Posterior vena cava (tissue), 2 donors: ENCODE measurements around the gene PPP1R7. TPM values are rescaled to one million over a fixed set of nuclear protein-coding genes. Genes with fewer than 3 reads are reported as not detected.

Source experiments
- DNase-seq: peaks from one replicate; pipeline ENCODE4 v3.0.0-alpha.2; 2020; ENCODE audit warnings: low spot score
- intact Hi-C, 2 donors: fragments of 100-400 bp; cut with DNase I; formaldehyde crosslinking; loops; one replicate each; pipeline versions ENCODE4 v1.14.1 to v1.14.2; 2022 to 2023
- total RNA-seq, 2 donors: library from RNA; stranded (reverse); fragmentation: NEBNext Ultra II Directional; extraction: Animal tissue kit (Norgen Biotek cat#: 25700); gene quantifications; one replicate each; pipeline ENCODE4 v1.2.1, GENCODE V29; 2021
- donor health status: DM: yes; HTN: yes; CAD: no.
- donor health status: DM: yes; HTN: yes; CAD: no.

The PPP1R7 gene
- total RNA-seq, 2 donors from 2014 or later = 49.3 to 53.0 TPM

- intact Hi-C loops = no loop called here
- peak; percentile 60 for DNase-seq
Measured at GRCh38 chr2:241154915-241155314, 4.6 kb downstream of the PPP1R7 start.

- DNase-seq = peak; percentile 9
Measured at GRCh38 chr2:241155936-241156335, 5.7 kb downstream of the PPP1R7 start.

DNA sequence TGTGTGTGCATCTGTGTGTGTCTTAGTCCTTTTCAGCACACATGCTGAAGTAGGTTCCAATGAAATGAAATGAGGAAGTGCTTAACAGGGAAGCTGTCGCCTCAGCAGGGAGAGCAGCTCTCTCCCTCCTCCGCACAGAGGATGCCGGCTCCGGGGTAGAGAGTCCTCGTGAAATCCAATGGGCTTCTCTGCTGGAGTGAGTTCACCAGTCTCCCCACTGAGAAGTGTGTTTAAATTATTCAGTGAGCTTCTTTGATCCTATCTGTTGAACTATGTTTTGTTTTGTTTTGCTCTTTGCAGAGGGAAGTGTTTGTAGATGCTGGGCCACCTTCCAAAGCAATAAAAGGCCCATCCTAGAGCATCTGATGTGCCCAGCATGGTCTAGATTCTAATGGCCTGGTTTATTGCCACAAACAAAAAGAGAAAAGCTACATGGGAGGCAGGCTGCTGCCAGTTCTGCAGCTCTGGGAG is 6.7 kb downstream of the PPP1R7 start:
- intact Hi-C loops = no loop called here
- peak; percentile 43 for DNase-seq

More at GRCh38 chr2:241155936-241156335, 5.7 kb downstream of the PPP1R7 start:
- intact Hi-C loops = no loop called here

- intact Hi-C loops = no loop called here
- peak; percentile 55 for DNase-seq
Measured at GRCh38 chr2:241157841-241158545, 7.7 kb downstream of the PPP1R7 start.

GRCh38 chr2:241158546-241158900 is 8.3 kb downstream of the PPP1R7 start:
- peak; percentile 59 for DNase-seq
- intact Hi-C loops = no loop called here

- intact Hi-C loops = no loop called here
Measured at GRCh38 chr2:241159116-241159515, 8.8 kb downstream of the PPP1R7 start.

GRCh38 chr2:241160318-241160717 is 10.1 kb downstream of the PPP1R7 start:
- DNase-seq = peak; percentile 20
- intact Hi-C loops = no loop called here

More at GRCh38 chr2:241159116-241159515, 8.8 kb downstream of the PPP1R7 start:
- DNase-seq = peak; percentile 22

- intact Hi-C loops = no loop called here
Measured at GRCh38 chr2:241161646-241162281, 11.5 kb downstream of the PPP1R7 start.

DNA sequence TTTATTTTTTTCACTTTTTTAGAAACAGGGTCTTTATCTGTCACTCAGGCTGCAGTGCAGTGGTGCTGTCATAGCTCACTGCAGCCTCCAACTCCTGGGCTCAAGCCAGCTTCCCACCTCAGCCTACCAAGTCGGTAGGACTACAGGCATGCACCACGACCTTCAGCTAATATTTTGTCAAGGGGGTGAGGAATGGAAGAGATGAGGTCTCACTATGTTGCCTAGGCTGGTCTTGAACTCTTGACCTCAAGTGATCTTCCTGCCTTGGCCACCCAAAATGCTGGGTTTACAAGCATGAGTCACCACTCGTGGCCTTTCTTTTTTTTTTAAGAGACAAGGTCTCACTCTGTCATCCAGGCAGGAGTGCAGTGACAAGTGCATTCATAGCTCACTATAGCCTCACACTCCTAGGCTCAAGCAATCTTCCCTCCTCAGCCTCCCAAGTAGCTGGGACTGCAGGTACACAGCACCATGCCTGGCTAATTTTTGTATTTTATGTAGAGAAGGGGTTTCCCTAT is 13.4 kb downstream of the PPP1R7 start:
- peak; percentile 51 for DNase-seq
- intact Hi-C loops = no loop called here

More at GRCh38 chr2:241161646-241162281, 11.5 kb downstream of the PPP1R7 start:
- peak; percentile 94 for DNase-seq

- intact Hi-C loops = no loop called here
- DNase-seq = peak; percentile 54
Measured at GRCh38 chr2:241168366-241168765, 18.1 kb downstream of the PPP1R7 start.

- DNase-seq = no peak
- intact Hi-C loops = no loop called here
Measured at GRCh38 chr2:241173557-241173956, 23.3 kb downstream of the PPP1R7 start.

DNA sequence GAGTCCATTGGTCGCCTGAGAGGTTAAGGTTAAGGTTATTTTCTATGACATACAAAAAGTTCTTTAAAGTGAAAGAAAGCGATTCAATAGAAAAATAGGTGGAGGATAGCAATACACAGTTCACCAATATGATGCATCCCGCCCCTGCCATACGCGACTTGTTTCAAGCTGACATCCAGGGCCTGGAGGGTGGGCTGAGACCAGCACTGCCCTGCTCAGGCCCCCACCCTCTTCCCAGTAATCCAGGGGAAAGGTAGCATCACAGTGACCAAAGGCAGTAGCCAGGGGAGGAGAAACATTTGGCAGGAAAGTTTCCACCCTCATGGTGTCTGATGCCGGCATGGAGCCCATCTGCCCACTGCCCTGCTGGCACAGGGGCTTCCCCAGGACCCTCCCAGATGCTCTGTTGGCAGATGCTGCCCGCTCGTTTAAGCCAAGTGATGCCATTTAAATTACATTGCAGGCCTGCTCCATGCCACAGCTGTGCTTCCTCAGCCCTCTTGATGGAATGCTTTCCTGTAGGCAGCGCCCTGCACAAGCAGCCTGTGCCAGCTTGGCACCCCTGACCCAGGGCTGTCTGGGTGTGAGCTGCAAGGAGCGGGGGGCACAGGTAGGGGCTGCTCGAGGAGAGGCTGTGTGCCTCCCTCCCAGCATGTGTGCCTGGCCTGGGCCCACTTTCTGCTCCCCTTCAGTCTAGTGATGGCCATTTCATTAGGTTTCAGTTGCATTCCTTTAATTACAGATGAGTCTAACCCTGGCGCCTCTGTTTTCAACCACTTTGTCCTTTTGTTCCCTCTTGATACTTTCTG is 27.5 kb downstream of the PPP1R7 start:
- intact Hi-C loops = no loop called here

DNA sequence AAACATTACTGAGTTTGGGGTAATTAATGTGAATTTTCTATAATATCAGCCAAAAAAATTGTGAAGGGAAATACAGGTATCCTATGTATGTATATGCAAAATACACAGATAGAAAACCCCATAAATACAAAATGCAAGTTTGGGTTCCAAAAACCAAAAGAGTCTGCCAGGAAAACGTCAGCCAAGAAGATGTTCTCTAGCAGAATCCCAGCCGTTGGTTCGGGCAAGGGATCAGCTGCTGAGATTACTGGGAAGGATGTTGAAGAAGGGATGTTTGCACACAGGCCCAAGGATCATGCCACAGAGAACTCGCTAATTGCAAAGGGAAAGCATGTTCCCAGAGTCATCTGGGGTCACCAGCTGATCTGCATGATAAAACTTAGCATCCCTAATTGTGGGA is 28.7 kb downstream of the PPP1R7 start:
- intact Hi-C loops = no loop called here

More for the DNA sequence above, 27.5 kb downstream of the PPP1R7 start:
- DNase-seq = peak; percentile 41

GRCh38 chr2:241179899-241180298 is 29.6 kb downstream of the PPP1R7 start:
- intact Hi-C loops = no loop called here
- no peak for DNase-seq

More for the DNA sequence above, 28.7 kb downstream of the PPP1R7 start:
- DNase-seq = peak; percentile 41

- peak; percentile 13 for DNase-seq
- intact Hi-C loops = no loop called here
Measured at GRCh38 chr2:241180495-241180894, 30.2 kb downstream of the PPP1R7 start.

DNA sequence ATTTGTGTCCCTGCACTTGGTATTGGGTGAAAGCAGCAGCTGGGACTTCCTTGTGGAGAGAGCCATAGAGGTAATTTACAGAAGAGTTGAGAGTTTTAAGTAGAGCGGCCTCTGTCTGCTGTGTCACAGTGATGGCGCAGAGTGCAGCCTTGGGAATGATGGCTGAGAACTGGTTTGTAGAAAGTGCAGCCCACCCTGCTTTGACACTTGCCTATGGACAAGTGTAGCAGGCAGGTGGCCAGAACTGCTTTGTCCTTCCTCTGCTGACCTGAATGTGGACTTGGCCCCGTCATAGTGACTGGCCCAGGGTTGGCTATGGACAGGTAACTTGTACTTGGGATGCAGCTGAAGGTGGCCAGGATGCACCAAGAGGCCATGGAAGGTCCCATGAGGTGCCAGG is 31.9 kb downstream of the PPP1R7 start:
- DNase-seq = no peak
- intact Hi-C loops = no loop called here

DNA sequence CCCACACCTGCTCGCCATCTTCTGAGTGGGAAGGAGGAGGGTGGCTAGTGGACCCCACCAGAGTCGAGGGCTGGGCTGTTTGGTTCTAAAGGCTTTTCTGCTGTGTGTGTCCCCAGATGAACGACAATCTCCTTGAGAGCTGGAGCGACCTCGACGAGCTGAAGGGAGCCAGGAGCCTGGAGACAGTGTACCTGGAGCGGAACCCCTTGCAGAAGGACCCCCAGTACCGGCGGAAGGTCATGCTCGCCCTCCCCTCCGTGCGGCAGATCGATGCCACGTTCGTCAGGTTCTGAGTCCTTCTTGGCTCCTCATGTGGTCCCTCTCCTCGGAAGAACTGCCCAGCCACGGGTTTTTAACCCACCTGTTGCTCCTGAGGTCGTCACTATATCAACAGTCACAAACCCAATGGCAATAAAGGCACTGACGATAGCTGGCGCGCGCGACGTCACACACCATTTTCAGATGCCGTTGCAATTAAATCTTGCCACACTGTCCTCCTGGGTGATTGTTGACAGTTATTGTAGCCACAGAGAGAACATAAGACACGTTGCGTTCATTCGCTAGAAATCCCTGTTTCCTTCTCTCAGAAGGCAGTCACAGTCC is 32.4 kb downstream of the PPP1R7 start:
- intact Hi-C loops = no loop called here
- DNase-seq = peak; percentile 52

- intact Hi-C loops = no loop called here
- peak; percentile 31 for DNase-seq
Measured at GRCh38 chr2:241183221-241183620, 33.0 kb downstream of the PPP1R7 start.

DNA sequence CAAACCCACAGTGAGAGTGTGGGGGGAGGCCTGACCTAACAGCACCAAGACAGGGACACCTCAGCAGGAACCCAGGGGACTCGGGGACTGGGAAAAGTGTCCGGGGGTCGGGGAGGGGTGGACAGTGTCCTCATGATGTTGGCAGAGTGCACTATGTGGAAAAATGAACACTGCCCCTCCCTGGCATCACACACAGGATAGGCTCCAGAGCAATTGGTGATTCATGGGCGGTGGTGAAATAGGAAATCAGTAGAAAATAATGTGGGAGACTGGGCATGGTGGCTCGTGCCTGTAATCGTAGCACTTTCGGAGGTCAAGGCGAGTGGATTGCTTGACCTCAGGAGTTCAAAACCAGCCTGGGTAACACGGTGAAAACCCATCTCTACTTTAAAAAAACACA is 34.6 kb downstream of the PPP1R7 start:
- peak; percentile 37 for DNase-seq
- intact Hi-C loops = no loop called here
